Body of pancreas (tissue), 4 donors: ENCODE results near the gene LRRC28.

Source experiments
- CTCF ChIP-seq, 7 experiments: fragments of 450-650 bp in 4 of 7; fragments of 200-600 bp in 3 of 7; sonication (generic) in 3 of 7; IDR thresholded peaks; one replicate each; pipeline ENCODE4 v1.5.1; 2016 to 2019; ENCODE audit warnings: antibody characterized with exemption in 7 of 7
- POLR2A ChIP-seq, 3 donors: fragments of 450-650 bp; IDR thresholded peaks; one replicate each; pipeline ENCODE4 v1.6.1; 2016; ENCODE audit warnings: antibody characterized with exemption in 3 of 3, mild to moderate bottlenecking in 2 of 3

- no peak for TF ChIP-seq CTCF (IDR thresholded peaks at IDR 0.05)
- TF ChIP-seq POLR2A (IDR thresholded peaks at IDR 0.05) = no peak
Measured at GRCh38 chr15:99282586-99282985, 31.3 kb downstream of the LRRC28 start.
